ENCODE measurements around the gene TEKT2. TPM values are rescaled to one million over a fixed set of nuclear protein-coding genes. Genes with fewer than 3 reads are reported as not detected.

The TEKT2 gene
- total RNA-seq, 4 donors from 2014 or later, result 0.38 TPM; not detected in 3

DNA sequence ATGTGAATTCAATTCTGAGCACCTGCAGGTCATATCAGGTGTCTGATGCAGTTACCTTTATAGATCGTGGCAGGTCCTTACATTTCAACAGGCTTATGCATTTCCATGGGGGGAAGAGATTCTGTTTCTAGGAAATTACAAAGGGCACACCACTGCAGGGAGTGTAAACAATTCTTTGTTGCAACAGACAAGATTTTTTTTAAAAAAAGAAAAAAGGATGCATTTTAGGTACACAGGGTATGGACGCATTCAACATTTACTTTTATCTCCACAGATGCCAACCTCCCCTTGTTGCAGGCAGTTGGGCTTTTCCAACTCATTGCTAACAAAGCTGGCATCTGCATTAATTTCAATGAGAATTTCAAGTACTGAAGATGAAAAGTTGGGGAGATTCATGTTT, 13.5 kb upstream of the TEKT2 start:
- no peak overlapping the region for H3K27ac ChIP-seq
- no peaks in the 10 kb centered on the region for H3K4me1 ChIP-seq
- no peaks in the 10 kb centered on the region for H3K9me3 ChIP-seq
- H3K4me3 ChIP-seq, result no peak overlapping the region
- TF ChIP-seq POLR2AphosphoS5 (IDR thresholded peaks at IDR 0.05) (no peak), POLR2A (IDR thresholded peaks at IDR 0.05) (no peak), EP300 (IDR thresholded peaks at IDR 0.05) (no peak)
- TF ChIP-seq, protein P1, sequence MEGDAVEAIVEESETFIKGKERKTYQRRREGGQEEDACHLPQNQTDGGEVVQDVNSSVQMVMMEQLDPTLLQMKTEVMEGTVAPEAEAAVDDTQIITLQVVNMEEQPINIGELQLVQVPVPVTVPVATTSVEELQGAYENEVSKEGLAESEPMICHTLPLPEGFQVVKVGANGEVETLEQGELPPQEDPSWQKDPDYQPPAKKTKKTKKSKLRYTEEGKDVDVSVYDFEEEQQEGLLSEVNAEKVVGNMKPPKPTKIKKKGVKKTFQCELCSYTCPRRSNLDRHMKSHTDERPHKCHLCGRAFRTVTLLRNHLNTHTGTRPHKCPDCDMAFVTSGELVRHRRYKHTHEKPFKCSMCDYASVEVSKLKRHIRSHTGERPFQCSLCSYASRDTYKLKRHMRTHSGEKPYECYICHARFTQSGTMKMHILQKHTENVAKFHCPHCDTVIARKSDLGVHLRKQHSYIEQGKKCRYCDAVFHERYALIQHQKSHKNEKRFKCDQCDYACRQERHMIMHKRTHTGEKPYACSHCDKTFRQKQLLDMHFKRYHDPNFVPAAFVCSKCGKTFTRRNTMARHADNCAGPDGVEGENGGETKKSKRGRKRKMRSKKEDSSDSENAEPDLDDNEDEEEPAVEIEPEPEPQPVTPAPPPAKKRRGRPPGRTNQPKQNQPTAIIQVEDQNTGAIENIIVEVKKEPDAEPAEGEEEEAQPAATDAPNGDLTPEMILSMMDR (IDR thresholded peaks at IDR 0.05), result no peak
- H3K36me3 ChIP-seq, result no peaks in the 10 kb centered on the region
- no peak for DNase-seq (ENCODE audit: low spot score in 2 of 2)
- 77% methylated on average over 2 of the region's 2 CpGs for WGBS
- H3K27me3 ChIP-seq, result no peaks in the 10 kb centered on the region

DNA sequence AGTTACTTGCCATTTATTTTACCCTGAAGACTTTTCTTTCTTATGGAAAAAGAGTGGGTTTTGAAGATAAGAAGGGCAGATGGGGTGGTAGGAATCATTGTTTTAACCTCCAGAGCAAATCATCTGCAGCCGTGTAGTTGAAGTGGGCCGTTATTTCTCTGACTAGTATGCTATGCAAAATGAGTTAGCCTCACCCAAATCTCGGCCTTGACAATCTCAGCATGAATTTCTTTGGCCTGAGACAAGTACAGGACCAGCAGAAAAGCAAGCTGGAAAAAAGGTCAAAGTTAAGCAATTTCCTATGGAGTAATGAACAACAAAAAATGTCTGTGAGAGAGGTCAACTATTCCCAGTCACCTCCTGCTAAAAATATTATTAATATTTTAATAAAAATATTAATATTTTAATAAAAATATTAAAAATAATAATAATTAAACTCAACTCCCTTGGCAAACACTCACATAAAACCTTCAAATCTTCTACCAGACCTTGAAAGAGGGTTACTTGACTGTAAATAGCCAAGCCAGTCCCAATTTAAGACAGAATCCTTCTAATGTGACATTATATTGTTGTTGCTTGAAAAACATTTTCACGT, 6.8 kb upstream of the TEKT2 start:
- Histone ChIP-seq H3K4me3 (no peak overlapping the region), H3K4me1 (no peaks in the 10 kb centered on the region), H3K27ac (no peak overlapping the region), H3K27me3 (no peaks in the 10 kb centered on the region), H3K9me3 (no peaks in the 10 kb centered on the region), H3K36me3 (no peaks in the 10 kb centered on the region)
- 60% methylated on average over 4 of the region's 4 CpGs for WGBS
- no peak for TF ChIP-seq POLR2A (IDR thresholded peaks at IDR 0.05)
- TF ChIP-seq, protein P1 (IDR thresholded peaks at IDR 0.05), result no peak
- TF ChIP-seq EP300 (IDR thresholded peaks at IDR 0.05), result no peak
- TF ChIP-seq POLR2AphosphoS5 (IDR thresholded peaks at IDR 0.05), result no peak
- DNase-seq (ENCODE audit: low spot score in 2 of 2), result no peak

DNA sequence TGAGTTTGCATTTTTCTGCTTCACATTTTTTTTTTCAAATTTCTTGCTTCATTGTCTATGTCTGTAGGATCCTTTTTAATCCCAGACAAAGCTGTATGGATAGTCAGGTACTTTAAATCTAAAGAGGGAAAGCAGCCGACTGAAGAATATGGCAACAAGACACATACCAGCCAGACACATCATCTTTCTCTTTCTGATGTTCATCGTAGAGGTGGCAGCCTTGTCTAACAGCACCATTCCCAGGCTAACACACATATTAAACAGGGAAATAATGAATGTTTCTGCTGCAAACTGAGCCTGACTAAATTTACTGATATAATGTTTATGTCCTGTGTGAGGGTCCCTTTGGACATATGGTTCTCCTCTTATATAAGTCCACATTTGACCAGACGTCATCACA, 3.7 kb upstream of the TEKT2 start:
- no peak for DNase-seq (ENCODE audit: low spot score in 2 of 2)
- Histone ChIP-seq H3K36me3 (no peaks in the 10 kb centered on the region), H3K4me1 (peaks cover 13% of the 10 kb centered on the region), H3K9me3 (no peaks in the 10 kb centered on the region), H3K4me3 (no peak overlapping the region), H3K27me3 (no peaks in the 10 kb centered on the region), H3K27ac (no peak overlapping the region)
- TF ChIP-seq EP300 (IDR thresholded peaks at IDR 0.05) (no peak), POLR2AphosphoS5 (IDR thresholded peaks at IDR 0.05) (no peak), POLR2A (IDR thresholded peaks at IDR 0.05) (no peak)
- TF ChIP-seq, protein P1 (IDR thresholded peaks at IDR 0.05), result no peak
- WGBS, result 47% methylated on average over 3 of the region's 3 CpGs

DNA sequence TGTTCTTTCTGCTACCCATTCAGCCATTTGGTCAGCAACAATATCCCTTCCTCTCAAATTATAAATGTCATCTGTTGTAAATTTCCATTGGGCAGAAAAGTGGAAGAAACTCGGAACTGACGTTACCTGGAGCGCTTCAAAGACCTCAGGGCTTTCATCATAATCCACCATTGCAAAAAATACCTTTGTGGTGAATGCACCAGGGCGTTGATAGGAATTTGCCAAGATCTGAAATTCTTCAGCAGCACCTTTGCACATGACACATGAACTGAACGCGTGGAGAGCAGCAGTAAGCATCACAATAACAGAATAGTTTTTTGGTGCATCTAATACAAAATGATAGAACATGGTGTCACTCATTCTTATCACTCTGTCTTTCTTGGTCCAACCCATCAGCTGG, 3.1 kb upstream of the TEKT2 start:
- Histone ChIP-seq H3K27me3 (no peaks in the 10 kb centered on the region), H3K4me1 (peaks cover 13% of the 10 kb centered on the region), H3K4me3 (no peak overlapping the region), H3K36me3 (no peaks in the 10 kb centered on the region), H3K9me3 (no peaks in the 10 kb centered on the region), H3K27ac (no peak overlapping the region)
- no peak for DNase-seq (ENCODE audit: low spot score in 2 of 2)
- 71% methylated on average over 6 of the region's 6 CpGs for WGBS
- TF ChIP-seq POLR2A (IDR thresholded peaks at IDR 0.05), result no peak
- TF ChIP-seq POLR2AphosphoS5 (IDR thresholded peaks at IDR 0.05), result no peak
- TF ChIP-seq, protein P1 (IDR thresholded peaks at IDR 0.05), result no peak
- no peak for TF ChIP-seq EP300 (IDR thresholded peaks at IDR 0.05)

DNA sequence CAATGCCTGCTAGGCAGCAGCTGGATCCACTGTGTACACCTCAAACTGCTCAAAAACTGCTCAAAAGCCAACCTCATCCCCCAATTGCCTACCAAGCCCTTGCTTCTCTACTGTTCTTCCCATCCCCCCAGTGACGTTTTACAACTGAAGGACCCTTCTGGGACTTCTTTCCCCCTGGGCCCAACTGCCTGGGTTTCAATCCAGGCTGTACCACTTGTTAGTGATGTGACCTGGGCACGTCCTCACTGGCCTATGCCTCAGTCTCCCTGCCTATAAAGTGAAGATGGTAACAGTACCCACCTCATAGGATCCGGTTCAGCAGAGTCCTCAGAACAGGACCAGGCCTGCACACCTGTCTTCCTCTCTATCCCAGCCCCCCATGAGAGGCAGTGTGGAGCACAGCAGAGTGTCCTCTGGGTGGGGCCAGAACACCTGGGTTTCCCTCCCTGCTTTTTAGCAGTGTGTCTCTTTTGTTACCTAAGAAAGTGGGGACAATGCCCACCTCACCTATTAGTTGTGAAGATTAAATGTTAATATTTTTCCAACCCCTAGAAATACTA, 1.9 kb upstream of the TEKT2 start:
- Histone ChIP-seq H3K27ac (no peak overlapping the region), H3K9me3 (no peaks in the 10 kb centered on the region), H3K4me3 (no peak overlapping the region), H3K36me3 (no peaks in the 10 kb centered on the region), H3K27me3 (no peaks in the 10 kb centered on the region), H3K4me1 (peaks cover 13% of the 10 kb centered on the region)
- whole genome bisulfite sequencing, result 67% methylated on average over 3 of the region's 3 CpGs
- DNase-seq (ENCODE audit: low spot score in 2 of 2), result no peak
- TF ChIP-seq POLR2AphosphoS5 (IDR thresholded peaks at IDR 0.05) (no peak), EP300 (IDR thresholded peaks at IDR 0.05) (no peak), POLR2A (IDR thresholded peaks at IDR 0.05) (no peak)
- TF ChIP-seq, protein P1 (IDR thresholded peaks at IDR 0.05), result no peak
